Progenitor cell of endocrine pancreas (in vitro differentiated cells): Measurements from ENCODE around the gene MYO7A. TPM values are rescaled to one million over a fixed set of nuclear protein-coding genes. Genes with fewer than 3 reads are reported as not detected.
"Not testable (repeated sequence)": the region's sequence is repeated elsewhere in the genome, so short reads cannot be mapped to it uniquely, and the experiment has no call there.

Experiments used
- DNase-seq: peaks from one replicate; pipeline ENCODE4 v3.0.0; 2021; ENCODE audit warnings: low spot score; ENCODE audit not compliant: unreplicated experiment
- H3K27ac Mint-ChIP-seq: 2 replicates; pipeline ENCODE4 v1.8.0; 2021; ENCODE audit warnings: mild to moderate bottlenecking, moderate library complexity, mixed read lengths
- H3K27me3 Mint-ChIP-seq: 2 replicates; pipeline ENCODE4 v1.8.0; 2021; ENCODE audit warnings: mixed read lengths
- H3K36me3 Mint-ChIP-seq: 2 replicates; pipeline ENCODE4 v1.8.0; 2022; ENCODE audit warnings: mixed read lengths; ENCODE audit not compliant: insufficient read depth
- H3K4me1 Mint-ChIP-seq: 2 replicates; pipeline ENCODE4 v1.8.0; 2021; ENCODE audit warnings: low read depth, mixed read lengths
- H3K4me3 Mint-ChIP-seq: 2 replicates; pipeline ENCODE4 v1.8.0; 2021; ENCODE audit warnings: low read depth, mild to moderate bottlenecking, moderate library complexity, mixed read lengths
- H3K9me3 Mint-ChIP-seq: 2 replicates; pipeline ENCODE4 v1.8.0; 2021; ENCODE audit warnings: low read depth, mixed read lengths
- CTCF ChIP-seq: fragments of 200-600 bp; sonication (generic); IDR thresholded peaks from one replicate; pipeline ENCODE4 v1.5.0; 2021; ENCODE audit warnings: antibody characterized with exemption, mild to moderate bottlenecking; ENCODE audit not compliant: unreplicated experiment
- total RNA-seq: library from RNA; stranded (reverse); gene quantifications from 2 replicates; pipeline ENCODE4 v1.2.1, GENCODE V29; 2021

The MYO7A gene
- total RNA-seq, 1 donor from 2014 or later = 5.7 TPM

GRCh38 chr11:77093987-77094840 lies 33.8 kb upstream of the MYO7A start:
- Mint-ChIP-seq H3K27ac (no peak overlapping the region), H3K4me1 (no peaks in the 10 kb centered on the region), H3K4me3 (no peak overlapping the region), H3K27me3 (no peaks in the 10 kb centered on the region), H3K36me3 (no peaks in the 10 kb centered on the region), H3K9me3 (no peaks in the 10 kb centered on the region)
- TF ChIP-seq CTCF = no peak
- no peak for DNase-seq

- Mint-ChIP-seq H3K4me3 (no peak overlapping the region), H3K9me3 (no peaks in the 10 kb centered on the region), H3K27ac (no peak overlapping the region), H3K4me1 (no peaks in the 10 kb centered on the region), H3K27me3 (no peaks in the 10 kb centered on the region), H3K36me3 (no peaks in the 10 kb centered on the region)
- DNase-seq = no peak
- TF ChIP-seq CTCF = no peak
Observed at GRCh38 chr11:77094841-77095365, 33.1 kb upstream of the MYO7A start.

GRCh38 chr11:77095551-77096490 lies 32.2 kb upstream of the MYO7A start:
- H3K27me3 Mint-ChIP-seq = no peaks in the 10 kb centered on the region
- no peak overlapping the region for H3K27ac Mint-ChIP-seq
- H3K4me1 Mint-ChIP-seq = no peaks in the 10 kb centered on the region
- no peaks in the 10 kb centered on the region for H3K36me3 Mint-ChIP-seq
- no peaks in the 10 kb centered on the region for H3K9me3 Mint-ChIP-seq
- no peak overlapping the region for H3K4me3 Mint-ChIP-seq
- no peak for TF ChIP-seq CTCF
- no peak for DNase-seq

GRCh38 chr11:77096591-77097019 lies 31.4 kb upstream of the MYO7A start:
- H3K36me3 Mint-ChIP-seq = peaks cover 1% of the 10 kb centered on the region
- no peak overlapping the region for H3K4me3 Mint-ChIP-seq
- no peaks in the 10 kb centered on the region for H3K27me3 Mint-ChIP-seq
- H3K4me1 Mint-ChIP-seq = no peaks in the 10 kb centered on the region
- no peak for TF ChIP-seq CTCF
- no peak for DNase-seq
- H3K9me3 Mint-ChIP-seq = no peaks in the 10 kb centered on the region
- H3K27ac Mint-ChIP-seq = no peak overlapping the region

- not testable (repeated sequence) for H3K9me3 Mint-ChIP-seq, H3K27ac Mint-ChIP-seq, H3K4me3 Mint-ChIP-seq, H3K36me3 Mint-ChIP-seq, DNase-seq, H3K27me3 Mint-ChIP-seq, H3K4me1 Mint-ChIP-seq
Observed at GRCh38 chr11:77097180-77097579, 30.9 kb upstream of the MYO7A start.
